ENCODE data around the gene UBQLN3.

Gene UBQLN3

GRCh38 chr11:5504403-5504921 lies 5.3 kb downstream of the UBQLN3 start:
- no peak for DNase-seq

DNA sequence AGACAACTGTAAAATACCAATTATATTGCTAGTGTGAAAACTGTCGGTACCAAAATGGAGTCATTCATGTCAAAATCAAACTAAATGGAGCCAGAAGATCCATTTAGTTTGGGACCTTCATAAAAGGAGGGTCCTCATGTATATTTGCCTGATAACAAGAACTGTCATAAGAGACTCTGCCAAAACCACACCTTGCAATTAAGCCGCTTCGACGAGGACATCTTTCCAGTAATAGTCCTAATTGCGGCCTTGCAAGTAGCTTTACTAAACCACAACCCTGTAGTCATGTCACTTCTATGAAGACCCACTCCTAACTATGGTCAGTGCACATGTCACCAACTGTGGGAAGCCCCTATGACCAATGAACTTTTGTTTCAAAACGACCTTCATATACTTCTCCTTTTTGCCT lies 9.4 kb downstream of the UBQLN3 start:
- DNase-seq, result no peak

- DNase-seq, result no peak
Observed at GRCh38 chr11:5499671-5500070, 10.1 kb downstream of the UBQLN3 start.

DNA sequence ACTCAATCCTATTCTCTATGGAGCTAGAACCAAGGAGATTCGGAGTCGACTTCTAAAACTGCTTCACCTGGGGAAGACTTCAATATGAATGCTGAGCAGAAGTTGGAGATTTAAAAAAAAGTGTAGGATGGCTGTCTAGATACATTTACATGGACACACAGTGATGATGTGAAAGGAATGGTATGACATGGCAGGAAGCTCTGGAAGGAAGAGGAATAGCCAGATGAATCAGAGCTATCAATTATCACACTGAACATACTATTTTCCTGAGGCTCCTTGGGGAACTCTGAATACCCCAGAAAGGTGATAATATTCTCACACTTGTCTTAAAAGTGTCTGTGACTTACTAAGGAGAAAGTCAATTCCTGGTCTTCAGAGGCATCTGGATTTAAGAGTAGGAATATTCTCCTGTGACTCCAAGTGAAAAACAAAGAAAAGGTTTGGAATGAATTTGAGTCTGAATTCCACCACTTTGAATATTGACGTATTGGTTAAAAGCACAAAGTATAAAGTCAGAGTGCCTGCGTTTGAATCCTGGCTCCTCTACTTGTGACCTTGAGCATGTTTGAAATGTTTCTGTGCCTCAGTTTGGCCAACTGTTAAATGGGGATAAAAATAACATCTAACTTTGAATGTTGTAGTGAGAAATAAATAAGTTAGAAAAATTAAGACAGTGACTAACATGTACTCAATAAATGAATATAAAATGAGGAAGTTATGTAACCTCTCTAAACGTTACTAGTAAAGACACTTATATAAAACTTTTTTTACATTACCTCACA lies 20.0 kb downstream of the UBQLN3 start:
- DNase-seq, result no peak

- DNase-seq, result no peak
Observed at GRCh38 chr11:5488798-5489399, 20.9 kb downstream of the UBQLN3 start.

DNA sequence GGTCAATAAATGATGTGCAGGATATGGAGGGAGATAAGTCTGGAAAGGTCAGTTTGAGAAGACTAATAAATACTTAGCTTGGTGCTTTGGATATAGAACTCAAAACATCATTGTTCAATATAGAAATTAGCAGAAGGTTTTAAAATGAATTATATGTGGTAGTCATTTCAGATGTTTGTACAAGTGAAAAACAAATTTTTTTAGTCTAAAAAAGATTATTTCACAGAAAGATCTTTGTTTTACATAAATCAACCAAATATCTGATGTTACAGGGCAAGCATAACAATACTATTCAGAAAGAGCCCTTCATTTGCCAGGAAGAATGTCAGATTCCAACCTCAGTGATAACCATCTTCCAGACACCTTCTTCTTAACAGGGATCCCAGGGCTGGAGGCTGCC lies 21.4 kb downstream of the UBQLN3 start, which contains the start of gene OR52D1:
TSS of gene OR52D1 (plus strand) at position 301 of the 400 bp plus-strand sequence. CDS start at position 323, 22 bp downstream.
- no peak for DNase-seq

DNA sequence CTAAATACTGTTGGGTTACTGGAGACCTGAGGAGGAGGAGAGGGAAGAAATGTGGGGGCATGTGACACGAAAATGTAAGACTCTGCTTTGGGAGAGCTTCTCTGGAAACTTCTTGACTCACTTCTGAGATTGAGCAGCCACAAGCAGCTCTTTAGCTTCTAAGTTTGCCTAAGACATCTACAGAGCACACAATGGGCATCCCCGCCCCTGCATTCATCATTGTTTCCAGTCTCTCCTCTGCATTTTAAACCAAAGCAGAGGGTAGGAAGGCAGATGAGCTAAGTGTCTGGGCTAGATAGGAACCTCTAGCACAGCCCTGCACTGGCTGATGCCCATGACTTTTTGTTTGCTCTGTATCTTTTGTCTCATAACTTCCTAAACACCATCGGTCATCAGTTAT lies 23.3 kb downstream of the UBQLN3 start:
- no peak for DNase-seq

- no peak for DNase-seq
Observed at GRCh38 chr11:5486003-5486402, 23.8 kb downstream of the UBQLN3 start.

DNA sequence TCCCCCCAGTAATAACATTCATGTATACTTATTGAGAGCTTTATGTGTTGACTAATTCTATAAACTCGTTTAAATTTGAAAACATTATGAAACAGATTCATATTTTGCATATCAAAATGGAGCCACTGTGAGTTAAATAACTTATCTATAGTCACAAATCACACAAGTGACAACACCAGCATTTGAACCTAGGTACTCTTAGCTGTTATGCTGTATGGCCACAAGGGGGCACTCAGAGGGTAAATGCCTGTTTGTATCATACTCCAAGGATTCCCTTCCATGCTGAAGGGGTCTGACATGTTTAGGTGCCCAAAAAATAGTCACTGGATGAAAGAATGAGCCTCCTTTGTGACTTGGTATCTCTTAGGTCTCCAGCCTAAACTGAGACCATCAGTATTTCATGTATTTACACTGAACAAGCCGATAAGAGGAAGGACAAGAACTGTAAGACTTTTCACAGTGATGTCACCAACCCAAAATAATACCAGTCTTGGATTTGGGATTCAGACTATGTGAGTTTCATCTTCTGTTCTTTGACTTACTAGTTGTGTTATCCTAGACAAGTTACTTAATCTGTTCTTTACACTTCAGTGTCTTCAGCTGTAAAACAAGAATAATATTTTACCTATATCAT lies 33.5 kb downstream of the UBQLN3 start:
- DNase-seq, result peak; percentile 6 to 18

- no peak for DNase-seq
Observed at GRCh38 chr11:5473921-5474320, 35.8 kb downstream of the UBQLN3 start.

- DNase-seq, result no peak
Observed at GRCh38 chr11:5467527-5467926, 42.2 kb downstream of the UBQLN3 start.

GRCh38 chr11:5460983-5461621 lies 48.7 kb downstream of the UBQLN3 start:
- no peak for DNase-seq
